Renal cortical epithelial cell (primary cell): ENCODE data around the gene INPP4A. TPM values are rescaled to one million over a fixed set of nuclear protein-coding genes. Genes with fewer than 3 reads are reported as not detected.

Experiments used
- DNase-seq: peaks from one replicate; pipeline ENCODE4 v3.0.0-alpha.2; 2011; ENCODE audit warnings: low read depth
- total RNA-seq: library from RNA; depleted of rRNA; stranded (reverse); fragments of >200 nt; gene quantifications from 2 replicates; pipeline ENCODE4 v1.2.3, GENCODE V29; 2014

The INPP4A gene
- total RNA-seq, 1 donor from 2014 or later = 30.9 TPM

GRCh38 chr2:98563394-98563793 lies 118.7 kb downstream of the INPP4A start:
- DNase-seq = no peak

DNA sequence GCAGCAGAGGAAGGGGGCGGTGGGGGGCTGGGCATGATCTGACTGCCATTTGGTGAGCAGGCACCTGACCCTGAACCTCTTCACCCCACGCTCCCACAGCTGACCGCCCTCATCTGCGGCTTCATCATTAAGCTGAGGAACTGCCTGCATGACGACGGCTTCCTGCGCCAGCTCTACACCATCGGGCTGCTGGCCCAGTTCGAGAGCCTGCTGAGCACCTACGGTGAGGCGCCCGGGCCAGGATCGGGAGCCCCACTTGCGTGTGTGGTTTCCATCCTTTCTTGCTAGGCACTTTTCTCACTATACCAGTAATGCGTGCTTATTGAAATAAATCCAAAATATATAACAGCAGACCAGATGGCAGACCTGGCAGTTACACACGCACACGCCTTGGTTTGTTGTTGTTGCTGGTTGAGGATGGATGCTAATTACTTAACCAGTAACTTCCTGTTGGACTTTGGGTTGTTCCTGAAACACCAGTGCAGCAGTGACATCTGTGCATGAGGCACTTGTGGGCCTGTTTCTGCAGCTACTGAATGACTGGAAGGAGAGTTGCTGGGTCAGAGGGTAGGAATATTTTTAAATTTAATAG lies 120.0 kb downstream of the INPP4A start:
- no peak for DNase-seq

GRCh38 chr2:98565286-98565860 lies 120.7 kb downstream of the INPP4A start:
- DNase-seq = no peak

GRCh38 chr2:98565941-98566340 lies 121.3 kb downstream of the INPP4A start:
- DNase-seq = no peak

GRCh38 chr2:98568161-98568956 lies 123.7 kb downstream of the INPP4A start:
- DNase-seq = no peak

DNA sequence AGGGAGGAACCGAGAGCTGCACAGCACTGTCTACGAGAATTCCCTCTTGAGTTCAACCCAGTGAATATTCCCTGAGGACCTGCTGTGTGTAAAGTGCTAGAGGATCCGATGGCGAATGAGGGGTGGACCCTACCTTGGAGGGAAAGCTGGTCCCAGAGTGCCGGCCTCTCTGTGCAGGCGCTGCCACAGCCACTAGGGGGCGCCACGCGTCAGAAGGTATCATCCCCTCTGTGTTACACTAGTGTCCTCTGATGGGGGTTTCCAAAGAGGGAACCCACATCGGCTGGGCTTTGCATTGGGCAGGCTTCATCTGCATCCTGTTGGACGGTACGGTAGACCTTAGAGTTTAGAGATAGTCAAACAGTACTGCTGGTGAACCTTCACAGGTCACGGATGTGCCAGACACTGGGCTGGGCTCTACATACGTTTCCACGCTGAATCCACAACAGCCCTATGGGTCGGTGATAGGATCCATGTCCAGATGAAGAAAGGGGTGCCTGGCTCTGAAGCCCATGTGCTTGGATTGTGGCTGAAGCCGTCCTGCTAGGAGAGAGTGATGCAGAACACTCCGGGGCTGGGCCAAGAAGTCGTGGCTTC lies 124.6 kb downstream of the INPP4A start:
- DNase-seq = no peak

- no peak for DNase-seq
Observed at GRCh38 chr2:98569915-98570314, 125.3 kb downstream of the INPP4A start.

- no peak for DNase-seq
Observed at GRCh38 chr2:98570356-98570755, 125.7 kb downstream of the INPP4A start.

DNA sequence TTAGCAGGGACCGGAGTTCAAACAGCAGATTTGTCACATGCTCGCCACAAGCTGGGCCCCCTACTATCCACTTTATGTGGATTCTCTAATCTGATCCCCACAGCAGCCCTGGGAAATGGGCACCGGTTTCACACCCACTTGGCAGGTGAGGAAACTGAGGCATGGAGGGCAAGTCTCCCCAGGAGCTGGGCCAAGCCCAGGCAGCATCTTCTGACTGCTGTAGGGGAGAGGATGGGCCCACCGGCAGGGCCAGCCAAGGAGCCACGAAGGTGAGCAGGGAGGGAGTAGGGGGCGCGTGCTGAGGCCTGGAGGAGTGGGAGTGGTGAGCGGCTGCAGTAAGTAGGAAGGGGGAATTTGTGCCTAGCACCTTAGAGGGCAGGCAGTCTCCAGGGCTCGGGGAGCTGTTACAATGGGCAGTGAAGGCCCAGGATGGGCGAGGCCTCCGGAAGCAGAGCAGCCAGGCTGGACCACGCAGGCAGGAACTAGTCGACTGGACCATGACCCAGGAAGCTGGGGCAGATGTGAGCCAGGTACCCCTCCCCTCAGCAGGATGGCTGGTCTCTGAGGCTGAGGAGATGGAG lies 126.6 kb downstream of the INPP4A start:
- no peak for DNase-seq

- DNase-seq = no peak
Observed at GRCh38 chr2:98571796-98572195, 127.1 kb downstream of the INPP4A start.

- DNase-seq = no peak
Observed at GRCh38 chr2:98572211-98572610, 127.6 kb downstream of the INPP4A start.

- DNase-seq = no peak
Observed at GRCh38 chr2:98572676-98573075, 128.0 kb downstream of the INPP4A start.

GRCh38 chr2:98573426-98573825 lies 128.8 kb downstream of the INPP4A start:
- no peak for DNase-seq

- DNase-seq = no peak
Observed at GRCh38 chr2:98576666-98577312, 132.1 kb downstream of the INPP4A start.

DNA sequence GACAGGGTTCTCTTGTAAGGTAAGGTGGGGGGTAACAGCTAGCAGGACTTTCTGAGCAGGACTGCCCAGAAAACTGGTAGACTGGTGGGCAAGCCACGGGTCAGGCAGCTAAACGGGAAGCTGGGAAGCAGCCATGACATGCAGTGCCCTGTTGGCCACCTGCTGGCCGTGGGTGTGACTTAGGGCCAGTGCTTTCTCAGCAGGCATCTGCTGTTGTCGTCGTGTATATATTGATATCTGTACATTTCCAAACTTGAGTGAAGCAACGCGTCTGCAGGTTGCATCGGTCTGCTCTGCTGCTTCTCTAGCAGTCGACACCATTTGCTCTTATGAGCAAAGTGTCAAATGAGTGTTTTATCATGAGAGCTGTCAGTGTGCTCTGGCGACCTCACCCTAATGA lies 132.7 kb downstream of the INPP4A start:
- no peak for DNase-seq

DNA sequence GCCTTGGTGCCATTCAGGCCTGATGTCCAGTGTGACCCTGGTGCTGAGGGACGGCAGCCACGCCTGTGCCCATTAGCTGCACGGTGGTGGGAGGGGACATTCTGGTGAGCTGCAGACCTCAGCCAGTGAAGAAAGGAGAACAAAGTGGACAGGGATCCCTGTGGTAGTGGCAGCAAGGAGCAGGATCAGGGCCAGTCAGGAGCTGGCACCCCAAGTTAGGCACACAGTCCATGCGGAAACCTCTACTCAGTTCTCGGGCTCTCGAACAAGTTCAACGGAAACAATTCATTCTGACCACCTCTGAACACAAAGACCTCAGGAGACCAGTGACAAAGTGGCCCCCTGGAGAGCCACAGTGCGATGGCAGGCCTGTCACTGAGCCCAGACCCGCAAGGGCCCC lies 133.6 kb downstream of the INPP4A start:
- no peak for DNase-seq

DNA sequence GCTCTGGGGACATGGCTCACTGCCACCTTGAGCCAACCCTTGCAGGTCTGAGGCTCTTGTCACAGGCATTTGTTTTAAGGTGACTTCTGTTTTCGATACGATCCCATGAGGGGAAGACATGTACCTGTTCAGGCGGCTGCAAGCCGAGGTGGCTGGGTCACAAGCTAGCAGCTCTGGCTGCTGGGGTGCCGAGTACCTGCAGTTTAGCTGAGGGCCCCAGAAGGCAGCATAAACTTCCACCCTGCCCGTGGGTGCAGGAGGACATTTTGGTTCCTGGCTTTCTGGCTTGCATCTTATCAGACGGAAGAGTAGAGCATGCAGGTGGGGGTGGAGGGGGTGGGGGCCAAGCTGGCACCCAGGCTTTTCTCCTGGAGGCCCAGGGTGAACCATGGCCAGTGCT lies 135.3 kb downstream of the INPP4A start:
- DNase-seq = no peak

GRCh38 chr2:98580656-98581284 lies 136.1 kb downstream of the INPP4A start:
- no peak for DNase-seq

DNA sequence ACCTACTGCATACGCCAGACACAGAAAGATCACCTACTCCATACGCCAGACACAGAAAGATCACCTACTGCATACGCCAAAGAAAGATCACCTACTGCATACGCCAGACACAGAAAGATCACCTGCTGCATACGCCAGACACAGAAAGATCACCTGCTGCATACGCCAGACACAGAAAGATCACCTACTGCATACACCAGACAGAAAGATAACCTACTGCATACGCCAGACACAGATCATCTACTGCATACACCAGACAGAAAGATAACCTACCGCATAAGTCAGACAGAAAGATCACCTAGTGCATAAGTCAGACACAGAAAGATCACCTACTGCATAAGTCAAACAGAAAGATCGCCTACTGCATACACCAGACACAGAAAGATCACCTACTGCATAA lies 137.9 kb downstream of the INPP4A start:
- no peak for DNase-seq

DNA sequence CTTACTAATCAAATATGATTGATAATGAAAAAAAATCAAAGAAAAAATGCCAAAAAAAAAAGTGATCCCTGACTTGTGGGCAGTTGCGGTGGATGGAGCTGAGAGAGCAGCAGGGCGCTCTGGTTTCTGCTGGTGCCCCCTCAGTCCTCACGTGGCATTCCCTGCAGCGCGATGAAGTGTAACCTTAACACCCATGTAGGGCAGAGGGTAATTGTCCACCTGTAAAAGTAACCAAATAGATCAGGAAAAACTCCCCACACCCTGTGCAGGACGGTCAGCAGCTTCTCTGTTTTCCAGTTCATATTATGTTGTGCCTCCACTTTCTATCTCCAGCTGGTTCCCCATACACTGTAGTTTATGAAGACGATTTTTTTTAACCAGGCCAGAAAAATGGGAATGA lies 138.6 kb downstream of the INPP4A start:
- no peak for DNase-seq

GRCh38 chr2:98583816-98584618 lies 139.4 kb downstream of the INPP4A start:
- DNase-seq = no peak
